Liver (tissue), 9 donors: ENCODE results near the gene CBFB. TPM values are rescaled to one million over a fixed set of nuclear protein-coding genes. Genes with fewer than 3 reads are reported as not detected.
A peak's percentile ranks its signal among the peaks of the same experiment; 100 is the strongest.

ENCODE experiments used
- DNase-seq: peaks from one replicate; pipeline ENCODE4 v3.0.0-alpha.2; 2017; ENCODE audit warnings: low spot score
- H3K27ac ChIP-seq, 2 donors: one replicate each; pipeline ENCODE4 v1.7.0; 2013; ENCODE audit warnings: inconsistent platforms in 2 of 2, low read length in 2 of 2, control low read depth in 1 of 2, low read depth in 1 of 2, mild to moderate bottlenecking in 1 of 2
- H3K27me3 ChIP-seq, 4 donors: one replicate each; pipeline versions ENCODE4 v1.6.1 to v1.7.0; 2013; ENCODE audit warnings: low read length in 3 of 4, inconsistent platforms in 1 of 4, mild to moderate bottlenecking in 1 of 4, moderate library complexity in 1 of 4; ENCODE audit not compliant: control insufficient read depth in 4 of 4, insufficient read depth in 4 of 4
- H3K36me3 ChIP-seq, 4 donors: one replicate each; pipeline versions ENCODE4 v1.6.1 to v1.7.0; 2013; ENCODE audit warnings: low read length in 3 of 4, mild to moderate bottlenecking in 3 of 4, low read depth in 1 of 4, moderate library complexity in 1 of 4; ENCODE audit not compliant: control insufficient read depth in 4 of 4, insufficient read depth in 3 of 4
- H3K4me1 ChIP-seq, 4 donors: one replicate each; pipeline versions ENCODE4 v1.6.1 to v1.7.0; 2013; ENCODE audit warnings: low read length in 3 of 4, mild to moderate bottlenecking in 3 of 4, moderate library complexity in 1 of 4; ENCODE audit not compliant: control insufficient read depth in 4 of 4, insufficient read depth in 4 of 4
- H3K4me3 ChIP-seq, 3 donors: one replicate each; pipeline versions ENCODE4 v1.6.1 to v1.7.0; 2013; ENCODE audit warnings: low read length in 3 of 3, control low read depth in 1 of 3, low read depth in 1 of 3, mild to moderate bottlenecking in 1 of 3
- H3K9ac ChIP-seq, 2 donors: one replicate each; pipeline ENCODE4 v1.7.0; 2013; ENCODE audit warnings: low read length in 2 of 2, mild to moderate bottlenecking in 2 of 2, moderate library complexity in 2 of 2, control low read depth in 1 of 2, low read depth in 1 of 2
- H3K9me3 ChIP-seq, 4 donors: one replicate each; pipeline versions ENCODE4 v1.6.1 to v1.7.0; 2013; ENCODE audit warnings: low read length in 3 of 4; ENCODE audit not compliant: control insufficient read depth in 4 of 4
- CTCF ChIP-seq: fragments of 150-350 bp; IDR thresholded peaks from 2 replicates; pipeline ENCODE4 v1.5.1; 2017; ENCODE audit warnings: improper control_type of control experiment, low read depth, low read length; ENCODE audit not compliant: missing input control
- EGR1 ChIP-seq, 2 donors: IDR thresholded peaks; 2 replicates each; pipeline ENCODE4 v1.6.1; 2016 to 2018; ENCODE audit warnings: antibody characterized with exemption in 2 of 2, low read depth in 2 of 2
- FOXA1 ChIP-seq: IDR thresholded peaks from 2 replicates; pipeline ENCODE4 v1.6.1; 2016; ENCODE audit warnings: antibody characterized with exemption
- FOXA2 ChIP-seq: IDR thresholded peaks from 2 replicates; pipeline ENCODE4 v1.6.1; 2016; ENCODE audit warnings: antibody characterized with exemption
- HNF4A ChIP-seq, 2 donors: conservative IDR thresholded peaks; 2 replicates each; pipeline ENCODE4 v1.6.1; 2016; ENCODE audit warnings: antibody characterized with exemption in 2 of 2, mild to moderate bottlenecking in 2 of 2
- HNF4G ChIP-seq: IDR thresholded peaks from 2 replicates; pipeline ENCODE4 v1.6.1; 2016; ENCODE audit warnings: antibody characterized with exemption
- MAX ChIP-seq: IDR thresholded peaks from 2 replicates; pipeline ENCODE4 v1.6.1; 2016; ENCODE audit warnings: antibody characterized with exemption
- NR2F2 ChIP-seq: IDR thresholded peaks from 2 replicates; pipeline ENCODE4 v1.6.1; 2016; ENCODE audit warnings: antibody characterized with exemption
- RAD21 ChIP-seq, 2 donors: IDR thresholded peaks; 2 replicates each; pipeline ENCODE4 v1.6.1; 2016; ENCODE audit warnings: antibody characterized with exemption in 2 of 2, mild to moderate bottlenecking in 2 of 2
- REST ChIP-seq: IDR thresholded peaks from 2 replicates; pipeline ENCODE4 v1.6.1; 2016; ENCODE audit warnings: antibody characterized with exemption, mild to moderate bottlenecking
- RXRA ChIP-seq, 2 donors: IDR thresholded peaks; 2 replicates each; pipeline ENCODE4 v1.6.1; 2017 to 2018; ENCODE audit warnings: antibody characterized with exemption in 2 of 2, mild to moderate bottlenecking in 1 of 2
- SP1 ChIP-seq: IDR thresholded peaks from 2 replicates; pipeline ENCODE4 v1.6.1; 2018; ENCODE audit warnings: antibody characterized with exemption, mild to moderate bottlenecking
- YY1 ChIP-seq: IDR thresholded peaks from 2 replicates; pipeline ENCODE4 v1.6.1; 2016; ENCODE audit warnings: antibody characterized with exemption, mild to moderate bottlenecking
- ZBTB33 ChIP-seq: IDR thresholded peaks from 2 replicates; pipeline ENCODE4 v1.6.1; 2016; ENCODE audit warnings: antibody characterized with exemption
- WGBS: extraction: QIAGEN DNeasy Blood & Tissue Kit; methylation state at CpG from one replicate; pipeline ENCODE4 v1.1.7; 2013; 5-methylcytosine and 5-hydroxymethylcytosine counted together
- polyA plus RNA-seq, 2 donors: library from polyadenylated mRNA; stranded (reverse) in 1 of 2; unstranded in 1 of 2; fragments of 200-250 nt in 1 of 2; fragments of >200 nt in 1 of 2; fragmentation: Nextera tagmentation in 1 of 2; extraction: Ambion mirVana in 1 of 2; gene quantifications; one replicate each; pipeline versions ENCODE4 v1.2.1 to v1.2.3, GENCODE V29; 2013 to 2015
- total RNA-seq, 2 donors: library from RNA; depleted of rRNA; stranded (reverse); fragments of >200 nt; gene quantifications; one replicate each; pipeline ENCODE4 v1.2.3, GENCODE V29; 2014
- donor health status: healthy.
- donor health status: healthy.
- donor health status: healthy.
- donor health status: healthy.
- donor health status: healthy.

CBFB gene
- total and polyA plus RNA-seq, 4 donors: 6.8 to 19.3 (median 11.2) TPM

- TF ChIP-seq ZBTB33: no peak
- no peak for TF ChIP-seq MAX
- no peak for TF ChIP-seq SP1
- TF ChIP-seq RXRA (IDR thresholded peaks at IDR 0.05): no peak
- TF ChIP-seq EGR1 (IDR thresholded peaks at IDR 0.05; ENCODE audit: low read depth in 2 of 2): no peak
- no peak for TF ChIP-seq FOXA2
- TF ChIP-seq HNF4A (conservative IDR thresholded peaks at IDR 0.05): no peak
- TF ChIP-seq RAD21 (IDR thresholded peaks at IDR 0.05): no peak
- TF ChIP-seq YY1: no peak
Observed at GRCh38 chr16:67093098-67093726, 64.3 kb downstream of the CBFB start (continued).

GRCh38 chr16:67098599-67098998 is 69.7 kb downstream of the CBFB start:
- H3K4me3 ChIP-seq: no peak overlapping the region
- H3K9ac ChIP-seq: no peak overlapping the region
- no peaks in the 10 kb centered on the region for H3K4me1 ChIP-seq
- DNase-seq: no peak
- no peak overlapping the region for H3K27ac ChIP-seq
- H3K36me3 ChIP-seq: peaks cover 0 to 12% (median 4%) of the 10 kb centered on the region in 4 donors
- no peaks in the 10 kb centered on the region for H3K9me3 ChIP-seq
- no peaks in the 10 kb centered on the region for H3K27me3 ChIP-seq
- 90% methylated on average over 2 of the region's 2 CpGs for WGBS
- no peak for TF ChIP-seq REST

- Histone ChIP-seq H3K36me3 (peaks cover 0 to 12% (median 4%) of the 10 kb centered on the region in 4 donors), H3K4me1 (peaks cover 0 to 3% (median 0%) of the 10 kb centered on the region in 4 donors), H3K9me3 (no peaks in the 10 kb centered on the region), H3K27me3 (no peaks in the 10 kb centered on the region), H3K9ac (no peak overlapping the region), H3K27ac (no peak overlapping the region), H3K4me3 (no peak overlapping the region)
- WGBS: 98% methylated on average over 1 of the region's 1 CpG
- no peak for DNase-seq
- TF ChIP-seq FOXA1 (no peak), HNF4G (no peak), SP1 (no peak), RAD21 (IDR thresholded peaks at IDR 0.05) (peak; percentile 56 to 66), CTCF (peak; percentile 17), NR2F2 (no peak)
Observed at GRCh38 chr16:67100569-67101310, 71.8 kb downstream of the CBFB start.
